Endothelial cell of umbilical vein (primary cell): Measurements from ENCODE around the gene P2RY2. TPM values are rescaled to one million over a fixed set of nuclear protein-coding genes. Genes with fewer than 3 reads are reported as not detected.
"Not testable (repeated sequence)": the region's sequence is repeated elsewhere in the genome, so short reads cannot be mapped to it uniquely, and the experiment has no call there.

ENCODE experiments used
- BruUV-seq: library from RNA; stranded (reverse); fragments of 400-500 nt; replicated peaks from 2 replicates; lab custom pipeline; 2021; lab: Mats Ljungman, UMichigan
- CTCF ChIA-PET: fragments of 300-600, 350-600 bp; sonication (Branson Sonifier 250); formaldehyde crosslinking; loops from one replicate; lab custom pipeline; 2021; ENCODE audit warnings: antibody characterized with exemption, inconsistent platforms; lab: Charles Lee
- POLR2A ChIA-PET: fragments of 300-600, 350-600 bp; sonication (Branson Sonifier 250); formaldehyde crosslinking; loops from one replicate; lab custom pipeline; 2021; ENCODE audit warnings: antibody characterized with exemption, inconsistent platforms; lab: Charles Lee
- DNase-seq: peaks from one replicate; pipeline ENCODE4 v3.0.0-alpha.2; 2011; ENCODE audit warnings: low read depth, low spot score
- FAIRE-seq: peaks from 2 replicates; lab custom pipeline; 2011; peaks lifted over from hg19 to GRCh38; lab: Jason Lieb, UNC
- H2AFZ ChIP-seq: 2 replicates; pipeline ENCODE4 v1.6.0; 2012; ENCODE audit warnings: low read depth, low read length, control low read depth, inconsistent platforms
- H3K27ac ChIP-seq: 2 replicates; pipeline ENCODE4 v1.5.1; 2011; ENCODE audit warnings: low read depth, mild to moderate bottlenecking, control low read depth, low read length, moderate library complexity; ENCODE audit not compliant: insufficient read depth
- H3K27me3 ChIP-seq, 2 experiments: 2 replicates each; pipeline versions ENCODE4 v1.6.0 to v1.6.1; 2011; ENCODE audit warnings: low read length in 2 of 2, mixed read lengths in 1 of 2; ENCODE audit not compliant: control insufficient read depth in 2 of 2, insufficient read depth in 2 of 2
- H3K36me3 ChIP-seq, 2 experiments: 2 replicates in 1 of 2; 3 replicates in 1 of 2; pipeline ENCODE4 v1.5.1; 2011; ENCODE audit warnings: low read length in 2 of 2, mild to moderate bottlenecking in 1 of 2, moderate library complexity in 1 of 2; ENCODE audit not compliant: control insufficient read depth in 2 of 2, insufficient read depth in 2 of 2; ENCODE audit errors: extremely low read depth in 1 of 2
- H3K4me1 ChIP-seq: 3 replicates; pipeline ENCODE4 v1.5.1; 2011; ENCODE audit warnings: mild to moderate bottlenecking, low read length; ENCODE audit not compliant: control insufficient read depth, insufficient read depth; ENCODE audit errors: extremely low read depth
- H3K4me2 ChIP-seq: 2 replicates; pipeline ENCODE4 v1.6.1; 2011; ENCODE audit warnings: low read length, control low read depth, mixed read lengths; ENCODE audit not compliant: insufficient read depth
- H3K4me3 ChIP-seq, 3 experiments: fragments of 200-600 bp in 1 of 3; sonication (generic), shearing (Covaris generic) in 1 of 3; replicated peaks in 1 of 3; 2 replicates each; pipeline ENCODE4 v1.5.1; 2011 to 2016; ENCODE audit warnings: control low read depth in 3 of 3, low read length in 3 of 3, mild to moderate bottlenecking in 2 of 3, inconsistent platforms in 1 of 3, low read depth in 1 of 3, moderate library complexity in 1 of 3; ENCODE audit not compliant: insufficient read depth in 1 of 3
- H3K79me2 ChIP-seq: 2 replicates; pipeline ENCODE4 v1.6.0; 2012; ENCODE audit warnings: low read length, inconsistent platforms; ENCODE audit not compliant: control insufficient read depth, insufficient read depth
- H3K9ac ChIP-seq: replicated peaks from 2 replicates; pipeline ENCODE3; 2011; ENCODE audit warnings: low read length, control low read depth; ENCODE audit not compliant: insufficient read depth; ENCODE audit errors: extremely low read depth
- H3K9me1 ChIP-seq: replicated peaks from 3 replicates; pipeline ENCODE4 v1.6.0; 2011; ENCODE audit warnings: mild to moderate bottlenecking, low read length; ENCODE audit not compliant: control insufficient read depth, insufficient read depth; ENCODE audit errors: extremely low read depth
- H3K9me3 ChIP-seq: replicated peaks from 2 replicates; pipeline ENCODE4 v1.5.1; 2012; ENCODE audit warnings: low read length, inconsistent platforms; ENCODE audit not compliant: control insufficient read depth, insufficient read depth
- H4K20me1 ChIP-seq: replicated peaks from 2 replicates; pipeline ENCODE3; 2011; ENCODE audit warnings: mild to moderate bottlenecking, low read length; ENCODE audit not compliant: control insufficient read depth, insufficient read depth; ENCODE audit errors: extremely low read depth
- CTCF ChIP-seq, 2 donors: IDR thresholded peaks; 1 replicate in 1 of 2; 2 replicates in 1 of 2; pipeline ENCODE4 v1.5.1; 2011; ENCODE audit warnings: low read length in 2 of 2, mild to moderate bottlenecking in 2 of 2, moderate library complexity in 2 of 2, control low read depth in 1 of 2, inconsistent platforms in 1 of 2, low read depth in 1 of 2; ENCODE audit not compliant: insufficient read depth in 1 of 2; ENCODE audit errors: extremely low read depth in 1 of 2
- GATA2 ChIP-seq: IDR thresholded peaks from 2 replicates; pipeline ENCODE4 v1.7.0; 2011; ENCODE audit warnings: low read depth, mild to moderate bottlenecking, moderate library complexity, mixed read lengths, low read length; ENCODE audit not compliant: insufficient read length, insufficient read depth
- JUN ChIP-seq: IDR thresholded peaks from 2 replicates; pipeline ENCODE4 v1.6.1; 2011; ENCODE audit warnings: borderline replicate concordance, low read depth; ENCODE audit not compliant: insufficient read length, insufficient read depth
- MAX ChIP-seq: IDR thresholded peaks from 2 replicates; pipeline ENCODE4 v1.6.1; 2011; ENCODE audit not compliant: insufficient read depth, insufficient read length
- dilution Hi-C: fragments of 300-500 bp; cut with MboI; formaldehyde crosslinking; loops from one replicate; pipeline ENCODE4 v1.15.0; 2019; ENCODE audit warnings: low sequenced_read_pairs; ENCODE audit not compliant: extremely low pct_ligation_motif_present
- intact Hi-C: fragments of 100-400 bp; cut with micrococcal nuclease; formaldehyde crosslinking; loops from one replicate; pipeline ENCODE4 v1.10.0; 2022
- polyA plus RNA-seq, 4 experiments: library from polyadenylated mRNA; depleted of rRNA in 3 of 4; stranded (reverse) in 3 of 4; unstranded in 1 of 4; fragments of >200 nt; gene quantifications; 2 replicates each; pipeline versions ENCODE4 v1.2.1 to v1.2.3, GENCODE V29; 2011 to 2012; ENCODE audit warnings: missing spikeins in 1 of 4
- total RNA-seq: library from RNA; stranded (reverse); gene quantifications from 2 replicates; pipeline ENCODE4 v1.2.3, GENCODE V29; 2021

The P2RY2 gene
- total and polyA plus RNA-seq, 2 donors (not counting 3 experiments of a cell fraction or from before 2014, with no cell fraction given) = 4.8 to 5.6 TPM

GRCh38 chr11:73270855-73271477, 52.9 kb downstream of the P2RY2 start:
- Histone ChIP-seq H3K27me3 (peaks cover 0 to 10% of the 10 kb centered on the region in 2 experiments), H3K79me2 (no peaks in the 10 kb centered on the region), H3K36me3 (no peaks in the 10 kb centered on the region), H3K9ac (no peak overlapping the region), H3K27ac (no peak overlapping the region), H2AFZ (no peak overlapping the region), H4K20me1 (no peaks in the 10 kb centered on the region), H3K4me3 (no peak overlapping the region), H3K4me1 (no peaks in the 10 kb centered on the region), H3K9me3 (no peaks in the 10 kb centered on the region), H3K4me2 (no peak overlapping the region), H3K9me1 (no peaks in the 10 kb centered on the region)
- ChIA-PET POLR2A (no interaction called here), CTCF (interaction anchor here (1.0 to 1.8 kb wide), 5 partner anchors 9 to 34 kb away, joined by 3 to 10 read pairs (median 3); no protein-coding TSS in a partner anchor)
- no peak for FAIRE-seq
- BruUV-seq = no TSS peak
- intact Hi-C loops (no loop called here), dilution Hi-C loops (no loop called here)
- TF ChIP-seq CTCF (IDR thresholded peaks at IDR 0.05; ENCODE audit: extremely low read depth in 1 of 2, insufficient read depth in 1 of 2, low read depth in 1 of 2, low read length in 2 of 2) (no peak), JUN (no peak), GATA2 (no peak), MAX (no peak)
- no peak for DNase-seq

GRCh38 chr11:73271478-73271865, 53.4 kb downstream of the P2RY2 start:
- H3K9me3 ChIP-seq, H3K36me3 ChIP-seq, H3K9ac ChIP-seq, DNase-seq, dilution Hi-C loops, H3K27me3 ChIP-seq, BruUV-seq, H3K9me1 ChIP-seq, FAIRE-seq, H2AFZ ChIP-seq, H3K4me2 ChIP-seq, intact Hi-C loops, POLR2A ChIA-PET, H3K79me2 ChIP-seq, H3K4me3 ChIP-seq, H3K4me1 ChIP-seq, H4K20me1 ChIP-seq, H3K27ac ChIP-seq: not testable (repeated sequence)
- CTCF ChIA-PET = interaction anchor here (1.0 to 1.5 kb wide), 4 partner anchors 8 to 35 kb away, joined by 3 read pairs; no protein-coding TSS in a partner anchor
